B cell (primary cell): ENCODE measurements around the gene CRTAP.

Experiments
- CTCF ChIP-seq: fragments of 200-600 bp; IDR thresholded peaks from one replicate; pipeline ENCODE4 v1.8.0; 2022; ENCODE audit warnings: antibody characterized with exemption, mild to moderate bottlenecking
- EZH2 ChIP-seq: IDR thresholded peaks from 2 replicates; pipeline ENCODE4 v1.6.1; 2012; ENCODE audit warnings: borderline replicate concordance, low read depth, mild to moderate bottlenecking, moderate library complexity, low read length; ENCODE audit not compliant: insufficient read depth, poor library complexity, severe bottlenecking

GRCh38 chr3:33089515-33089914 lies 24.3 kb upstream of the CRTAP start:
- TF ChIP-seq CTCF = no peak
- no peak for TF ChIP-seq EZH2
